GM19351 (cell line): ENCODE results near the gene GNAQ.

Experiments used
- ATAC-seq: cut with Tn5 transposase; IDR thresholded peaks from one replicate; pipeline ENCODE4 v1.9.1; 2021; ENCODE audit warnings: mild to moderate bottlenecking, moderate library complexity; ENCODE audit not compliant: unreplicated experiment

The GNAQ gene

GRCh38 chr9:77977210-77977611 lies 54.4 kb downstream of the GNAQ start:
- no peak for ATAC-seq

- no peak for ATAC-seq
These were observed 55.8 kb downstream of the GNAQ start for GRCh38 chr9:77975806-77976205.

DNA sequence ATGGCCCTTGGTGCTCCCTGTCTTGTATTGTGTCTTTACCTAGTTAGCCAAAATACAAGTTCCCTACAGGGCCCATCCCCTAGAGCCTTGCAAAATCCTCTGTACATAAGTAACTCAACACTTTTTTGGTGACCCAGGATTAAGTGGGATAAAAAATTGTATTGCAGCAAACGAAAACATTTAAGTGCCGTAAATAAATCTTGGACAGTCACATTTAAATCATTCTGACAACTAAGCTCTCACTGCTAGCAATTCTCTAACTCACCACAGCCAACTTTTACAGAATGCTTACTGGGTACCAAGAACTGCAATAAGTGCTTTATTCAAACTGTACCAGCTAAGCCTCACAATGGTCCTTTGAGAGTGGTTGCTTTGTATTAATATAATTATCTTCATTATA lies 56.6 kb downstream of the GNAQ start:
- ATAC-seq: no peak

- ATAC-seq: no peak
These were observed 57.2 kb downstream of the GNAQ start for GRCh38 chr9:77974434-77974833.

DNA sequence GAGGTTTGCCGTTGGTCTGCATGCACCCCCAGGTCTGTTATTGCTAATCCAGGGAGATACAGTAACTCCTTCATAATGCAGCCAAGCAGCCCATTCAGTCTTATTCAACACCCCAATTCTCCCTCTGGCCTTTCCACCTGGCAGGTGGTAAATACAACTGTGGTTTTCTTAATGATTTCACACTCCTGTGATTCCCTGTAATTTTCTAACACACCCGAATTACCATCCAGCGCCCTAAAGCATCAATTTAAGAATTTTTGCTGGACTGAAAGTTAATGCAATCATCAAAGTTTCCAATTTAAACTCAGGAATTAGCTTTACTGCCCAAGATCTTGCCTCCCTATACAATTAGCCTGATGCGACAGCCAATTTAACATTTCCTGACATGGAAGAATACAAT lies 62.5 kb downstream of the GNAQ start:
- no peak for ATAC-seq

GRCh38 chr9:77968506-77968905 lies 63.1 kb downstream of the GNAQ start:
- ATAC-seq: no peak

DNA sequence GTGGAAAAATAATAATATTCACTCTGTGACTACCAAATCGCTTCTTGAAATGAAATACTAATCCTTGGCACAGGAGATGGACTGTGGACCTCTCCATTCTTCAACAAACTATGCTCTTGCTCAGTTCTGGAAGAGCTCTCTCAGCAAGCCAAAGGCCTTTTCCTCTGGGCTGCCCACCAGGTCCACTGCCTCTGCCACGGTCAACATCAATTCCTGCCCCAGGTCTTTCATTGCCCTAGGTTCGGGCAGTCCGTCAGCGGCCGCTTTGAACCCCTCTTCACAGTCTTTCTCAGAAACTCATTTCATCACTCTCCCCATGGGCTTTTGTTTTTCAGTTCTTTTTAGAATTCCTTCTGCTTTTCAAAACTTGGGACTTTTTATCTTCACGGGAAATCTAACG lies 64.9 kb downstream of the GNAQ start:
- no peak for ATAC-seq

- no peak for ATAC-seq
These were observed 66.0 kb downstream of the GNAQ start for GRCh38 chr9:77965445-77966123.

DNA sequence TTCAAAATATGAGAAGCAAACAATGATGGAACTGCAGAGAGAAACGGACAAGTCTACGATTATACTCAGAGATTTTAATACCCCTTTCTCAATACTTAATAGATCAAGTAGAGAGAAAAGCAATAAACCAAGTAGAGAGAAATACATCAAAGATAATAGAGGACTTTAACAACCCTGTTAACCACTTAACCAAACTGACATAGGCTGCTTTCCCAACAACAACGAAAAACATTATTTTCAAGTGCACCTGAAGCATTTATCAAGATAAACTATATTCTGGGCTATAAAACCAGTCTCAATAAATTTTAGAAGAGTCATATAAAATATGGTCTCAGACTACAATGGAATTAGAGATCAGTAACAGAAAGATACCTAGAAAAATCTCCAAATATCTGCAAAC lies 67.4 kb downstream of the GNAQ start:
- ATAC-seq: no peak

GRCh38 chr9:77961541-77961940 lies 70.1 kb downstream of the GNAQ start:
- no peak for ATAC-seq

DNA sequence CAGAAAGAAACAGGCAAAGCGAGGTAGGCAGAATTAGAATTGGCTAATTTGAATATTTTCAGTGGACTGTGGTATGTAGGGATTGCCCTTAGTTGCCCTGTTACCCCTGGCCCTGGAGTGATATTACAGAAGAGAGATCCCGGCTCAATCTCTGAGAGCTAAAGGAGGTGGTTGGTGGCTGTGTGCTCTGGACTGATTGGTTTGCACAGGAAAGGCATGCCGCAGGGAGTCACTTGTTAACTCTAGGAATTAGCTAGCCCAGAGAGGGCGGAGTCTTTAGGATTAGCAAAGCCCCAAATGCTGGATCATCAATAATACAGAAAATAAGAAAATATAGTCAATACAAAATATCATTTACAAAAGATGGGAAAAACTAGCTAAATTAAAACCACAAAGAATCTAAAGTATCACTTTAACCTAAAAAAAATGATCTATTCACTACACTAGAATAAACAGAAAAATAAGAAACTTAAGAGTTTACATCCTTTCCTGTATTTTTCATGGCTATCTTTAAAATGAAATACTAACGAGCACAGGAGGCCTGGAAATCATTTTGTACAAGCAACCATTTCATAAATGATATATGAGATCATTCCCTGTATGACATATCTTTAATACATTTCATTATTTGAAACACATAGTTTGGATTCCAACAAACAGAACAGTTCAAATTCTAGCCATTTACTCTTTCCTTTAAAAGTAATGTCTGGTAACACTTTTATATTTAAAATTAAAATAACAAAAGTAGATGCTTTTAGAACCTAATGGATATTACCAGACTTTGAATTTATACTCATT lies 71.1 kb downstream of the GNAQ start:
- ATAC-seq: no peak

DNA sequence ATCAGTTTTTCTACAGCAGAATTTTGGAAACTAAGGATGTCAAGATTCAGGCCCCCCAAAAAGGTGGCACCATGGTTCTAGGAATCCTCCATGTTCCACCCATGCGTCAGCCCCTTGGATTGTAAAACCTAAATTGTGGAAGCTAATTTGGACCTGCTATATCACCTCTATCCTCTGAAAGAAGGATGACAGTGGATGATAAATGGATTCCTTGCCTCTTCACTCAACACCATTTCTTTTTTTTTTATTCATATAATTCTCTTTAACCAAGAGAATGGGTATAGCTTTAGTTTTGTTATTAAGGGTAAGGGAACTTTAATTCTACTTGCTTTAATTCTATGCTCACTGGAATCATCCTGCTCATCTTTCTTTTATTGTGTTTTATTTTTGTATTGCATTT lies 71.8 kb downstream of the GNAQ start:
- no peak for ATAC-seq

DNA sequence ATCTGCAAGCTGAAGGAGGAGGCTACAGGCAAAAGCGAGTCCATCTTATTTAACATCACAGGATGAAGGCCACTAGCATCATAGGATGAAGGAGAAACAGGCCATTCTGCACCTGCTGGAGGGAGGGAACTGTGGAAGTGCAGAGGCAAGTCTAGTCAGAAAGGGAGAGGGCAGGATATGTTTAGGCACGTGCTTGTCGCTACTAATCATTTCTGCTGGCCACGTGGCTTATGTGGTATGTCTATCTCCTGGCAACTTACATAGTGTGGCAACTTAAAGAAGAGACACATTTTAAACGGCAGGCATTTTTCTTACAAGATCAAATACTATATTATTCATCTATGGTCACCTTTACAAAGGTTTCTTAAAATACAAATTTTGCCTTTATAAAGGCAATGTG lies 74.0 kb downstream of the GNAQ start:
- no peak for ATAC-seq

DNA sequence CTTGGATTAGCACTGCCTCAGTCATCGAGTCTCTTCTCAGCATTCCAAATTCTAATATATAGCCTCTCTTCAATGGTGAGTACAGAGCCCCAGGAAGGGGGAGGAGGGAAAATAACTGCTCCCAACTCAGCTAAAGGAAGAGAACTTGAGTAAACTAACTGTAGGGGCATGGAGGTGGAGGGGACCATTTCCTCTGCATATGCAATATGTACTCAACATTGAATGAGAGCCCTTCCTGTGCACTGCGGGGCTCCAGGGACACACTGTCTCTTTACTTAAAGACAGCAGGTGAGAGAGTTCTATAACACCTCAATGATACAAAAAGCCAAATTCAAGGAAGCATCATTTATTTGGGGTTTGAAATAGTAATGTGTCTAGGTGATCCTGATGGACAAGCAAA lies 75.1 kb downstream of the GNAQ start:
- ATAC-seq: no peak

DNA sequence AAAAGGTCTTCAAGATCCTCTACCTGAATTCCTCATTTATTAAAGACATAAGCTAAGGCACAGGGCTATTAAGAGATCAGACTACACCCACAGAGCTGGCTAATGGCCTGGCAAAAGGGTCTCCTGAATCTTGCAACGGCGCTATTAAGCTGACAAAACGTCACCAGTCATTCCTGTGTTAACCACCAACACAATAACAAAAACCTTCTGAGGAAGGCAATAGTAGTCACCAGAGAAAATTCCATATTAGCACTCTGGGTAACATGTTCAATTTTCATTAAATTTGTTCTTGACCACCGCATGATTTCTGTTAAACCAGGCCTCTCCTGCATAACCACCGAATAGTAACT lies 77.0 kb downstream of the GNAQ start:
- no peak for ATAC-seq

GRCh38 chr9:77954013-77954665 lies 77.5 kb downstream of the GNAQ start:
- ATAC-seq: no peak

- ATAC-seq: no peak
These were observed 78.0 kb downstream of the GNAQ start for GRCh38 chr9:77953590-77953989.

GRCh38 chr9:77952635-77953328 lies 78.8 kb downstream of the GNAQ start:
- ATAC-seq: no peak

DNA sequence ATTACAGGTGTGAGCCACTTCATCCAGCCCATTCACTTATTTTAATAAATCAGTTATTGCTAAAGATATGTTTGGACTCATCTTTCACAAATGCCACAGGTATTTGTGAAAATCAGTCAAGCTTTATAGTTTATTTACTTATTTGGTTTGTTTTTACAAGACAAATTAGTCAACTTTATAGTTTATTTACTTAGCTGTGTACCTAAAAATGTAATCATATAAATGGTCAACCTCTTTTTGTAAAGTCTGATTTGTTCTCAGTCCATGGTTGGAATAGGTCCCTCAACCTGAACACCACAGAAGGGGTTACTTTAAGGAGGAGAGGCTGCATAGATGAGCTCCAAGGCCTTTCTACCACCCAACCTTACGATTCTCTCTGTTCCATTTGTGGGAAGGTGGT lies 80.2 kb downstream of the GNAQ start:
- no peak for ATAC-seq

GRCh38 chr9:77949751-77950436 lies 81.7 kb downstream of the GNAQ start:
- no peak for ATAC-seq

GRCh38 chr9:77947651-77948050 lies 84.0 kb downstream of the GNAQ start:
- no peak for ATAC-seq
